ENCODE measurements around the gene PSPN. TPM values are rescaled to one million over a fixed set of nuclear protein-coding genes. Genes with fewer than 3 reads are reported as not detected.

Gene PSPN
- total and polyA plus RNA-seq, 2 donors (not counting 1 experiment from before 2014, with no cell fraction given): 1.1 to 3.0 TPM

DNA sequence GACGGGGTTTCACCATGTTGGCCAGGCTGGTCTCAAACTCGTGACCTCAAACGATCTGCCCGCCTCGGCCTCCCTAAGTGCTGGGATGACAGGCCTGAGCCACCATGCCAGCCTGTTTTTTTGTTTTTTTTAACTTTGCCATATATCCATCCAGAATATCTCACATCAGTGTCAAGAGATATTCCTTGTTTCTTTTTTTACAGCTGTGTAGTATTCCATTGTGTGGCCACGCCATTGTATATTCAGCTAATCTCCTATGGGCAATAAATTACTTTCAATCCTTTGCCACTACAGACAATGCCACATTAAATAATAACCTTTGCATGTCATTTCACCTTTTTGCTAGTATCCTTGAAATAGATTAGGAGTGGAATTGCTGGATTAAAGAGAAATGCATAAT lies 33.6 kb upstream of the PSPN start:
- H3K36me3 ChIP-seq (replicated peaks in 1 of 2; ENCODE audit: control extremely low read depth in 1 of 2, control insufficient read depth in 1 of 2, extremely low read depth in 1 of 2, insufficient read depth in 2 of 2, low read length in 1 of 2): peaks cover 0 to 5% of the 10 kb centered on the region in 2 experiments
- intact Hi-C loops (cut with micrococcal nuclease): no loop called here
- H3K4me2 ChIP-seq (replicated peaks; ENCODE audit: low read depth, low read length, poor library complexity, severe bottlenecking): no peak overlapping the region
- WGBS (ENCODE audit: insufficient coverage): 100% methylated on average over 5 of the region's 6 CpGs
- H3K9ac ChIP-seq (ENCODE audit: low read length): no peak overlapping the region
- no peaks in the 10 kb centered on the region for H3K27me3 Mint-ChIP-seq
- POLR2A ChIA-PET: no interaction called here
- TF ChIP-seq CTCF (IDR thresholded peaks at IDR 0.05): no peak
- TF ChIP-seq EZH2 (IDR thresholded peaks at IDR 0.05; ENCODE audit: borderline replicate concordance, insufficient read depth, low read depth, low read length, poor library complexity, severe bottlenecking): no peak
- no peaks in the 10 kb centered on the region for H3K79me2 ChIP-seq (ENCODE audit: control insufficient read depth, insufficient read depth, low read length)
- DNase-seq (no peak), ATAC-seq (ENCODE audit: low read depth) (no peak)
- no peak overlapping the region for H3K27ac ChIP-seq (ENCODE audit: low read length in 2 of 2)
- H3K27me3 ChIP-seq (replicated peaks in 1 of 4; ENCODE audit: control extremely low read depth in 1 of 4, control insufficient read depth in 3 of 4, insufficient read depth in 4 of 4, low read length in 3 of 4): no peaks in the 10 kb centered on the region
- H2AFZ ChIP-seq (ENCODE audit: insufficient read depth, low read depth, low read length, poor library complexity, severe bottlenecking): no peak overlapping the region
- CTCF ChIA-PET: interaction anchor here (0.7 kb wide), 1 partner anchor 141 kb away, joined by 4 read pairs; no protein-coding TSS in a partner anchor
- no peak overlapping the region for H3K4me3 Mint-ChIP-seq
- H3K4me3 ChIP-seq (ENCODE audit: control extremely low read depth in 1 of 5, extremely low read depth in 1 of 5, insufficient read depth in 1 of 5, low read depth in 2 of 5, low read length in 4 of 5): no peak overlapping the region
- peaks cover 8% of the 10 kb centered on the region for H4K20me1 ChIP-seq (ENCODE audit: control insufficient read depth, insufficient read depth, low read length, poor library complexity, severe bottlenecking)
- no peaks in the 10 kb centered on the region for H3K9me3 ChIP-seq (ENCODE audit: control extremely low read depth in 1 of 3, control insufficient read depth in 2 of 3, insufficient read depth in 1 of 3, low read length in 2 of 3)
- H3K4me1 ChIP-seq (ENCODE audit: control insufficient read depth in 2 of 2, insufficient read depth in 2 of 2, low read length in 2 of 2): no peaks in the 10 kb centered on the region
- H3K9me3 Mint-ChIP-seq (ENCODE audit: insufficient read depth): no peaks in the 10 kb centered on the region
- H3K4me1 Mint-ChIP-seq: no peaks in the 10 kb centered on the region
- no peak overlapping the region for H3K27ac Mint-ChIP-seq

- intact Hi-C loops (cut with micrococcal nuclease): no loop called here
- Mint-ChIP-seq H3K9me3 (ENCODE audit: insufficient read depth) (no peaks in the 10 kb centered on the region), H3K27me3 (no peaks in the 10 kb centered on the region), H3K4me1 (no peaks in the 10 kb centered on the region), H3K4me3 (no peak overlapping the region), H3K27ac (no peak overlapping the region)
- DNase-seq (no peak), ATAC-seq (ENCODE audit: low read depth) (no peak)
- Histone ChIP-seq H3K4me1 (ENCODE audit: control insufficient read depth in 2 of 2, insufficient read depth in 2 of 2, low read length in 2 of 2) (no peaks in the 10 kb centered on the region), H3K27ac (ENCODE audit: low read length in 2 of 2) (no peak overlapping the region), H4K20me1 (ENCODE audit: control insufficient read depth, insufficient read depth, low read length, poor library complexity, severe bottlenecking) (no peaks in the 10 kb centered on the region), H2AFZ (ENCODE audit: insufficient read depth, low read depth, low read length, poor library complexity, severe bottlenecking) (no peak overlapping the region), H3K36me3 (replicated peaks in 1 of 2; ENCODE audit: control extremely low read depth in 1 of 2, control insufficient read depth in 1 of 2, extremely low read depth in 1 of 2, insufficient read depth in 2 of 2, low read length in 1 of 2) (no peaks in the 10 kb centered on the region), H3K79me2 (ENCODE audit: control insufficient read depth, insufficient read depth, low read length) (no peaks in the 10 kb centered on the region), H3K9me3 (ENCODE audit: control extremely low read depth in 1 of 3, control insufficient read depth in 2 of 3, insufficient read depth in 1 of 3, low read length in 2 of 3) (no peaks in the 10 kb centered on the region), H3K27me3 (replicated peaks in 1 of 4; ENCODE audit: control extremely low read depth in 1 of 4, control insufficient read depth in 3 of 4, insufficient read depth in 4 of 4, low read length in 3 of 4) (no peaks in the 10 kb centered on the region), H3K4me2 (replicated peaks; ENCODE audit: low read depth, low read length, poor library complexity, severe bottlenecking) (no peak overlapping the region), H3K9ac (ENCODE audit: low read length) (no peak overlapping the region), H3K4me3 (ENCODE audit: control extremely low read depth in 1 of 5, extremely low read depth in 1 of 5, insufficient read depth in 1 of 5, low read depth in 2 of 5, low read length in 4 of 5) (no peak overlapping the region)
- 67% methylated on average over 1 of the region's 5 CpGs for WGBS (ENCODE audit: insufficient coverage)
- CTCF ChIA-PET: no interaction called here
- TF ChIP-seq EZH2 (IDR thresholded peaks at IDR 0.05; ENCODE audit: borderline replicate concordance, insufficient read depth, low read depth, low read length, poor library complexity, severe bottlenecking) (no peak), CTCF (IDR thresholded peaks at IDR 0.05) (no peak)
- POLR2A ChIA-PET: no interaction called here
Measured at GRCh38 chr19:6406401-6406800, 30.7 kb upstream of the PSPN start.

Data from B cell (primary cell).